ENCODE measurements around the gene AKAP13. TPM values are rescaled to one million over a fixed set of nuclear protein-coding genes. Genes with fewer than 3 reads are reported as not detected.

AKAP13 gene
- polyA plus RNA-seq, 4 donors, result 39.4 to 71.6 (median 58.5) TPM

DNA sequence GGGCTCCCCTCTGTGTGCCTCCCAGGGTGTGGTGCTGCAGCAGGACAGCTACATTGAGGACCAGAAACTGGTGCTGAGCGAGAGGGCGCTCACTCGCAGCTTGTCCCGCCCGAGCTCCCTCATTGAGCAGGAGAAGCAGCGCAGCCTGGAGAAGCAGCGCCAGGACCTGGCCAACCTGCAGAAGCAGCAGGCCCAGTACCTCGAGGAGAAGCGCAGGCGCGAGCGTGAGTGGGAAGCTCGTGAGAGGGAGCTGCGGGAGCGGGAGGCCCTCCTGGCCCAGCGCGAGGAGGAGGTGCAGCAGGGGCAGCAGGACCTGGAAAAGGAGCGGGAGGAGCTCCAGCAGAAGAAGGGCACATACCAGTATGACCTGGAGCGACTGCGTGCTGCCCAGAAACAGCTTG, 360.6 kb downstream of the AKAP13 start:
- WGBS, 3 donors, result 93 to 95% (median 94%) methylated on average over 20 of the region's 20 CpGs
- Histone ChIP-seq H3K9me3 (ENCODE audit: control insufficient read depth in 2 of 2, insufficient read depth in 1 of 2, low read depth in 1 of 2, low read length in 1 of 2) (no peaks in the 10 kb centered on the region), H3K27ac (ENCODE audit: low read depth in 1 of 3, low read length in 2 of 3) (no peak overlapping the region), H3K36me3 (ENCODE audit: control insufficient read depth in 3 of 3, insufficient read depth in 2 of 3, low read depth in 1 of 3, low read length in 3 of 3) (peaks cover 30 to 62% (median 49%) of the 10 kb centered on the region in 3 donors), H3K4me1 (ENCODE audit: control insufficient read depth in 3 of 3, insufficient read depth in 2 of 3, low read depth in 1 of 3, low read length in 2 of 3) (no peaks in the 10 kb centered on the region), H3K4me3 (ENCODE audit: low read depth in 1 of 3, low read length in 3 of 3) (no peak overlapping the region), H3K27me3 (ENCODE audit: control insufficient read depth in 3 of 3, insufficient read depth in 3 of 3, low read length in 3 of 3) (no peaks in the 10 kb centered on the region)
- no peak for DNase-seq
- no peak for FAIRE-seq

DNA sequence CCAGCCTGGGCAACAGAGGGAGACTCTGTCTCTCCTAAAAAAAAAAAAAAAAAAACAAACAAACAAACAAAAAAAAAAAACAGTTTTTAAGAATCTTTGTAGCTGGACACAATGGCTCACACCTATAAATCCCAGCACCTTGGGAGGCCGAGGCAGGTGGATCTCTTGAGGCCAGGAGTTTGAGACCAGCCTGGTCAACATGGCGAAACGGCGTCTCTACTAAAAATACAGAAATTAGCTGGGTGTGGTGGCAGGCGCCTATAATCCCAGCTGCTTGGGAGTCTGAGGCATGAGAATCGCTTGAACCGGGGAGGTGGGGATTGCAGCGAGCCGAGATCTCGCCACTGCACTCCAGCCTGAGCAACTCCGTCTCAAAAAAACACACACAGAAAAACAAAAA, 361.3 kb downstream of the AKAP13 start:
- no peaks in the 10 kb centered on the region for H3K4me1 ChIP-seq (ENCODE audit: control insufficient read depth in 3 of 3, insufficient read depth in 2 of 3, low read depth in 1 of 3, low read length in 2 of 3)
- no peak for DNase-seq
- no peak for FAIRE-seq
- no peak overlapping the region for H3K27ac ChIP-seq (ENCODE audit: low read depth in 1 of 3, low read length in 2 of 3)
- H3K4me3 ChIP-seq (ENCODE audit: low read depth in 1 of 3, low read length in 3 of 3), result no peak overlapping the region
- H3K9me3 ChIP-seq (ENCODE audit: control insufficient read depth in 2 of 2, insufficient read depth in 1 of 2, low read depth in 1 of 2, low read length in 1 of 2), result no peaks in the 10 kb centered on the region
- H3K27me3 ChIP-seq (ENCODE audit: control insufficient read depth in 3 of 3, insufficient read depth in 3 of 3, low read length in 3 of 3), result no peaks in the 10 kb centered on the region
- WGBS, 3 donors, result 95 to 97% (median 95%) methylated on average over 11 of the region's 11 CpGs
- H3K36me3 ChIP-seq (ENCODE audit: control insufficient read depth in 3 of 3, insufficient read depth in 2 of 3, low read depth in 1 of 3, low read length in 3 of 3), result peaks cover 32 to 63% (median 47%) of the 10 kb centered on the region in 3 donors

DNA sequence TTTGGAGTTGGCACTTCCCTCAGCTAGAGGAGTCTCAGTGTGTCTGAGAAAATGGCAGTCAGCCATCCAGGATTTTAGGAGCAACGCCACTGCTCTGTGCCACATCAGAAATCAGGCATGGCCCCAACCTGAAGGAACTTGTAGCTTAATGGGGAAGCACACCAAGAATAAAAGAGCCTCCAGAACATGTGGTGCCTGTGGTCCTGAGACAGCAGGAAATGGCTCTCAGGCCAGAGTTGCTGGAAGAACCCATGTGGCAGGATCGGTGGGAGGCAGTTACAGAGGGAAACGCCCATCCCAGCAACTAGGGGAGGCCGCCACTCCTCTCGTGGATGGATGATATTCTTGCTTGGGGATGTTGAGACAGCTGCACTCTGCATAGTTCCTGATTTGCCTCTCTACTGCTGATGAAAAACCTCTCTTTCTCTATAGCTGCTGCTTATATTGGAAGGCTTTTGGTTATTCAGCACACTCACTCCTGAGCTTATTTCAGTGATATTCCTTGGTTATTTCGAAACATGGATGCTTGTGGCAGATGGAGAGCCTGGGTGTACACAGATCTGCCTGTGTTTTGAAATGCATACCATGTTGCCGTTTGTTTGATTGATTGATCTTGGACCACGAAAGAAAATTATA, 361.9 kb downstream of the AKAP13 start:
- H3K36me3 ChIP-seq (ENCODE audit: control insufficient read depth in 3 of 3, insufficient read depth in 2 of 3, low read depth in 1 of 3, low read length in 3 of 3), result peaks cover 31 to 63% (median 50%) of the 10 kb centered on the region in 3 donors
- H3K27ac ChIP-seq (ENCODE audit: low read depth in 1 of 3, low read length in 2 of 3), result no peak overlapping the region
- no peak for DNase-seq
- H3K27me3 ChIP-seq (ENCODE audit: control insufficient read depth in 3 of 3, insufficient read depth in 3 of 3, low read length in 3 of 3), result no peaks in the 10 kb centered on the region
- H3K4me3 ChIP-seq (ENCODE audit: low read depth in 1 of 3, low read length in 3 of 3), result no peak overlapping the region
- no peak for FAIRE-seq
- no peaks in the 10 kb centered on the region for H3K4me1 ChIP-seq (ENCODE audit: control insufficient read depth in 3 of 3, insufficient read depth in 2 of 3, low read depth in 1 of 3, low read length in 2 of 3)
- no peaks in the 10 kb centered on the region for H3K9me3 ChIP-seq (ENCODE audit: control insufficient read depth in 2 of 2, insufficient read depth in 1 of 2, low read depth in 1 of 2, low read length in 1 of 2)
- 72 to 79% (median 78%) methylated on average over 8 of the region's 8 CpGs for WGBS, 3 donors

DNA sequence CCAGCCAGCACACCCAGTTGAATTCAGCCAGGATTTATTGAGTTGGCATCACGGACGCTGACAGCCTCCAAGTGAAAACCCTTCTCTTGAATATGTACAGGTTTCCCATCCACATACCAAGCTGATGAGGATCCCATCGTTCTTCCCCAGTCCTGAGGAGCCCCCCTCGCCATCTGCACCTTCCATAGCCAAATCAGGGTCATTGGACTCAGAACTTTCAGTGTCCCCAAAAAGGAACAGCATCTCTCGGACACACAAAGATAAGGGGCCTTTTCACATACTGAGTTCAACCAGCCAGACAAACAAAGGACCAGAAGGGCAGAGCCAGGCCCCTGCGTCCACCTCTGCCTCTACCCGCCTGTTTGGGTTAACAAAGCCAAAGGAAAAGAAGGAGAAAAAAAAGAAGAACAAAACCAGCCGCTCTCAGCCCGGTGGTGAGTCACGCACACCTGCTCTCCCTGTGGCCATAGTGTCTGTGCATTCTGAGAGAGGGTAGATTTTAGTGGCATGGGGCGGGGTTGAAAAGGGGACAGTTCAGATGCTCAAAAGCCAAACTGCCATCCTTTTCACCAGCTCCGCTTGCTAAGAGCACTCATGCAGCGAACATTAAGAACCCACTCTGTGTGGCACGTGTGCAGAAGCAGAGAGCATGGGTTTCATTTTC, 363.1 kb downstream of the AKAP13 start:
- Histone ChIP-seq H3K27ac (ENCODE audit: low read depth in 1 of 3, low read length in 2 of 3) (no peak overlapping the region), H3K36me3 (ENCODE audit: control insufficient read depth in 3 of 3, insufficient read depth in 2 of 3, low read depth in 1 of 3, low read length in 3 of 3) (peaks cover 28 to 64% (median 49%) of the 10 kb centered on the region in 3 donors), H3K9me3 (ENCODE audit: control insufficient read depth in 2 of 2, insufficient read depth in 1 of 2, low read depth in 1 of 2, low read length in 1 of 2) (no peaks in the 10 kb centered on the region), H3K27me3 (ENCODE audit: control insufficient read depth in 3 of 3, insufficient read depth in 3 of 3, low read length in 3 of 3) (no peaks in the 10 kb centered on the region), H3K4me1 (ENCODE audit: control insufficient read depth in 3 of 3, insufficient read depth in 2 of 3, low read depth in 1 of 3, low read length in 2 of 3) (no peaks in the 10 kb centered on the region), H3K4me3 (ENCODE audit: low read depth in 1 of 3, low read length in 3 of 3) (no peak overlapping the region)
- WGBS, 3 donors, result 75 to 86% (median 83%) methylated on average over 14 of the region's 14 CpGs
- DNase-seq (no peak), FAIRE-seq (no peak)

DNA sequence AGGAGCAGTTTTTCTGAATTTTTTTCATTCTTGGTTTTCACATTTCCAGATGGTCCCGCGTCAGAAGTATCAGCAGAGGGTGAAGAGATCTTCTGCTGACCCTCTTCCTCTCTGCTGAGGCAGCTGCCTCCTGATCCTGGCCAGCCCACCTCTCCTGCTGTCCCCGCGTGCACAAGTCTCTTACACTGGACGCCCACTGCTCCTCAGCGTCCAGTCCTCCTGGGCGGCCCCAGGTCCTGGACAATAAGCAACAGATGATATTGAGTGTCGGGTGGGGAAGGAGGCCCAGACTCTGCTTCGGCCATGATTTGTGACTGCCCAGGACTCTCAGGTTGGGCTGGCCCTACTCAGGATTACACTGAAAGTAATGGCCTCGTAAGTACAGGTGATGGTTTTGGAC, 364.2 kb downstream of the AKAP13 start:
- Histone ChIP-seq H3K4me1 (ENCODE audit: control insufficient read depth in 3 of 3, insufficient read depth in 2 of 3, low read depth in 1 of 3, low read length in 2 of 3) (no peaks in the 10 kb centered on the region), H3K4me3 (ENCODE audit: low read depth in 1 of 3, low read length in 3 of 3) (no peak overlapping the region), H3K27ac (ENCODE audit: low read depth in 1 of 3, low read length in 2 of 3) (no peak overlapping the region), H3K27me3 (ENCODE audit: control insufficient read depth in 3 of 3, insufficient read depth in 3 of 3, low read length in 3 of 3) (no peaks in the 10 kb centered on the region), H3K36me3 (ENCODE audit: control insufficient read depth in 3 of 3, insufficient read depth in 2 of 3, low read depth in 1 of 3, low read length in 3 of 3) (peaks cover 28 to 72% (median 49%) of the 10 kb centered on the region in 3 donors), H3K9me3 (ENCODE audit: control insufficient read depth in 2 of 2, insufficient read depth in 1 of 2, low read depth in 1 of 2, low read length in 1 of 2) (no peaks in the 10 kb centered on the region)
- DNase-seq (no peak), FAIRE-seq (no peak)
- 94 to 97% (median 97%) methylated on average over 10 of the region's 10 CpGs for WGBS, 3 donors

DNA sequence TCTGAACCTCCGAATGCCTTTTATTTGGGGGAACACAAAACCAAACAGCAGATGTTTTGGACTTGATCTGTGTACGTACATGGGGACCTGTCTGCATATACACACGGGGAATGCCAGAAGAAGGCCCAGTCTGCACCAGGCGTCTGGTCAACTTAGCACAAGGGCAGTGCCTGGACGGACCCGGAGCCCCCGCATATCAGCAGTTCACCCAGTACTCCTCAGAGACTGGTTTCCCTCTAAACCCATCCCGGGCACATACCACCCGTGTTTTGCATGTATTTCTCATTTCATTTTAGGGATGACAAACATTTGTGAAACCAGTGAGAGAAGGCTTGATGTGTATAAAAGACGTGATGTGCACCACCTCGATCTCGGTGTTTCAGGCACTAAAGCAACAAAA, 364.6 kb downstream of the AKAP13 start:
- no peak for DNase-seq
- no peaks in the 10 kb centered on the region for H3K9me3 ChIP-seq (ENCODE audit: control insufficient read depth in 2 of 2, insufficient read depth in 1 of 2, low read depth in 1 of 2, low read length in 1 of 2)
- WGBS, 3 donors, result 86 to 91% (median 90%) methylated on average over 12 of the region's 12 CpGs
- H3K4me3 ChIP-seq (ENCODE audit: low read depth in 1 of 3, low read length in 3 of 3), result no peak overlapping the region
- H3K27ac ChIP-seq (ENCODE audit: low read depth in 1 of 3, low read length in 2 of 3), result no peak overlapping the region
- H3K27me3 ChIP-seq (ENCODE audit: control insufficient read depth in 3 of 3, insufficient read depth in 3 of 3, low read length in 3 of 3), result no peaks in the 10 kb centered on the region
- no peaks in the 10 kb centered on the region for H3K4me1 ChIP-seq (ENCODE audit: control insufficient read depth in 3 of 3, insufficient read depth in 2 of 3, low read depth in 1 of 3, low read length in 2 of 3)
- peaks cover 28 to 73% (median 46%) of the 10 kb centered on the region in 3 donors for H3K36me3 ChIP-seq (ENCODE audit: control insufficient read depth in 3 of 3, insufficient read depth in 2 of 3, low read depth in 1 of 3, low read length in 3 of 3)
- no peak for FAIRE-seq

DNA sequence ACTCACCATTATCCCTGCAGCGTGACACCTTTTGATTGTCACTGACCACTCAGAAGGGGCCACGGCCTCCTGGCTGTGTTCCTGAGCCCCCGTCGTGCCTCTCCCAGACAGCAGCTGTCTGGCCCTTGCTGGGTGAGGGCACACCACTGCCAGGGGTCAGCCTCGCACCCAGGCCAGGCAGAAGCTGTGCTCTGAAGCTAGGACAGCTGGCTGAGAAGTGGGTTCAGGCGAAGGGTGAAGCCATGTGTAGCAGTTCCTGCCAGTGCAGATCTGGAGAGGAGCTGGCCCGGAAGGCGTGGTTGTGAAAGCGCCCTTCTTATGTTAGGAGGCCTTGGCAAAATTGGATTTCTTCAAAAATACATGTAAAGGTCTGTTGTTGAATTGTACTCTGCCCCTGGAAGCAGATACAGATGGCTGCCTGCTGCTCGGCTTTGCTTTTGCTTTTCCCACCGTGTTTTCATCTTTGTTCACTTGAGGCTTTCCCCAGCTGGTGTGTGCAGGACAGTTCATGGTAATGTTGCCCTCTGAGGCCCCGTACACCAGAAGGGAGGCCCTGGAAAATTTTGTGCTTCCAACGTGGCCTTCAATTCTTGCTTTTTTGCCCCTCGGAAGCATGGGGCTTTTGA, 365.2 kb downstream of the AKAP13 start:
- no peaks in the 10 kb centered on the region for H3K27me3 ChIP-seq (ENCODE audit: control insufficient read depth in 3 of 3, insufficient read depth in 3 of 3, low read length in 3 of 3)
- no peaks in the 10 kb centered on the region for H3K9me3 ChIP-seq (ENCODE audit: control insufficient read depth in 2 of 2, insufficient read depth in 1 of 2, low read depth in 1 of 2, low read length in 1 of 2)
- no peak overlapping the region for H3K27ac ChIP-seq (ENCODE audit: low read depth in 1 of 3, low read length in 2 of 3)
- peaks cover 28 to 70% (median 44%) of the 10 kb centered on the region in 3 donors for H3K36me3 ChIP-seq (ENCODE audit: control insufficient read depth in 3 of 3, insufficient read depth in 2 of 3, low read depth in 1 of 3, low read length in 3 of 3)
- 79 to 82% (median 81%) methylated on average over 14 of the region's 14 CpGs for WGBS, 3 donors
- no peak for FAIRE-seq
- H3K4me1 ChIP-seq (ENCODE audit: control insufficient read depth in 3 of 3, insufficient read depth in 2 of 3, low read depth in 1 of 3, low read length in 2 of 3), result no peaks in the 10 kb centered on the region
- no peak for DNase-seq
- no peak overlapping the region for H3K4me3 ChIP-seq (ENCODE audit: low read depth in 1 of 3, low read length in 3 of 3)

DNA sequence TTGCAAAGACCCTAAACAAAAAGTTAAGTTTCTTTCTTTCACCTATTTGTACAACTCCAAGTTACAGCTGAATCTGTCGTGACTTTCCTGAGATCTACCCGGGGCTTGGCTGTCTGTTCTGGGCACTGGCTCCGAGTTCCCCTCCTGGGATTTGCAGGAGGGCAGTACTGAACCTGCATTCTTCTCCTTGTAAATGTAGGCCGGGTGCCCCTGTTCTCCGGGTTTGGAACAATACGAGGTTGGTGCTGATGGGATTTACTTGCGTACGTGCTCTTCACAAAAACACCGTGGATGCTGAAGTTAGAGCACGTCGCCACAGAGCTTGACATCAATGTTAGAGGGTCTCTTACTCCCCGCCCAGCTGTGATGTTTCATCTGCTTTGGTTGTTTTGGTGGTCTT, 366.2 kb downstream of the AKAP13 start:
- no peak overlapping the region for H3K27ac ChIP-seq (ENCODE audit: low read depth in 1 of 3, low read length in 2 of 3)
- H3K4me3 ChIP-seq (ENCODE audit: low read depth in 1 of 3, low read length in 3 of 3), result no peak overlapping the region
- 91 to 95% (median 93%) methylated on average over 12 of the region's 12 CpGs for WGBS, 3 donors
- FAIRE-seq, result no peak
- peaks cover 28 to 60% (median 36%) of the 10 kb centered on the region in 3 donors for H3K36me3 ChIP-seq (ENCODE audit: control insufficient read depth in 3 of 3, insufficient read depth in 2 of 3, low read depth in 1 of 3, low read length in 3 of 3)
- no peak for DNase-seq
- no peaks in the 10 kb centered on the region for H3K9me3 ChIP-seq (ENCODE audit: control insufficient read depth in 2 of 2, insufficient read depth in 1 of 2, low read depth in 1 of 2, low read length in 1 of 2)
- peaks cover 0 to 2% (median 0%) of the 10 kb centered on the region in 3 donors for H3K4me1 ChIP-seq (ENCODE audit: control insufficient read depth in 3 of 3, insufficient read depth in 2 of 3, low read depth in 1 of 3, low read length in 2 of 3)
- H3K27me3 ChIP-seq (ENCODE audit: control insufficient read depth in 3 of 3, insufficient read depth in 3 of 3, low read length in 3 of 3), result no peaks in the 10 kb centered on the region
